ENCODE measurements around the gene MYO5A. TPM values are rescaled to one million over a fixed set of nuclear protein-coding genes. Genes with fewer than 3 reads are reported as not detected.

Gene MYO5A
- total RNA-seq, 1 donor from 2014 or later, result 34.8 TPM

DNA sequence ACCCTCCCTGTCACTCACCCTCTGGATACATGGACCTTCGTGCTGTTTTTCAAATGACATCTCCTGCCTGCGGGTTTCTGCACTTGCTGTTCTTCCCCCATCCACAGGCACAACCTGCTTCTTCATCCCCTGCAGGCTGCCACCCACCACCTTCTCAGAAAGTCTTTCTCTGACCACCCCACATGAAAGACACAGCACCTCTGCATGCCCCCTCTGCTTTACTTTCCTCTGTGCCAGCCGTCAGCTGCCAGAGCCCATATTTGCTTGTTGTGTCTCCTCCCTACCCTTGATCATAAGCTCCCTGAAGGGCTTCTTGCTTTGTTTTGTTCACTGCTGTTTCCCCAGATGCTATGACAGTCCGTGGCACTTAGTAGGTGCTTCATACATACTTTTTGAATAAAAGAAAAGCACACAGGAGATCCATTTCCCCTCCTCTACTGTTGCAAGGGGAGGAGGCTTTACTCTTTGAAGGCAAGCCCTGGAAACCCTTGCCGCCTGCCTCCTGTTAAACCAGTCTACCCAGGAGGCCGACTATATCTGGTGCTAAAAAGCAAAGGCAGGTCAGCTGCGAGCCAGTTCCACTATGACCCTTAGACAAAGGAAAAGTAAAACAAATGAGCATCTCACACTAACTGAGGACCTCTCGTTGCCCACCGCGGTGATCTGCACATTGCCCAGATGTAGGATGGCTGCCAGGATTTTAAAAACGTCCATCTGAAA lies 265.0 kb downstream of the MYO5A start:
- intact Hi-C loops (cut with micrococcal nuclease), result loop anchor here (2.0 kb wide), 1 partner anchor 305 kb away; the partner anchor contains the start of gene ARPP19

DNA sequence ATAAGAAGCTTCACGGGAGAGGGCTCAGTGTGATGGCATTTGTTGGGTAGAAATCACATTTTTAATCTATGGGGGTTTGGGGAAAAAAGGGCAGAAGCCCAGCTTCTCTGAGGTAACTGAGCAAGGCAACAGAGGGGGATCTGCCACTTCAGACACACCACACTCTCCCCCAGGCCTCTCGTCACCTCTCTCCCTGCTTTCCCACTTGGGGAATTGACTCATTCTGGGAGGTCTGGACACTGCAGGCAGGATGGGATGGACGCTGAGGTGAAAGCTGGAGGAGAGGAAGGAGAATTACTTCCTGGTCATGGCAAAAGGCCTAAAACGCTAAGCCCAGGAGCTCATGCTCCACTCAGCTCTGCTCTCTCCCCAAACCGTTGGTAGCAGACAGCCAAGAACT lies 266.3 kb downstream of the MYO5A start:
- intact Hi-C loops (cut with micrococcal nuclease), result loop anchor here (1.0 to 2.0 kb wide), 2 partner anchors 306 to 416 kb away; partner anchors contain the start of gene ARPP19

GRCh38 chr15:52261498-52262242 lies 267.0 kb downstream of the MYO5A start:
- intact Hi-C loops (cut with micrococcal nuclease), result loop anchor here (1.0 to 2.0 kb wide), 2 partner anchors 307 to 417 kb away; partner anchors contain the start of gene ARPP19

GRCh38 chr15:52261026-52261425 lies 267.7 kb downstream of the MYO5A start:
- intact Hi-C loops (cut with micrococcal nuclease), result no loop called here

GRCh38 chr15:52259503-52259902 lies 269.2 kb downstream of the MYO5A start:
- intact Hi-C loops (cut with micrococcal nuclease), result no loop called here

GRCh38 chr15:52258461-52258860 lies 270.2 kb downstream of the MYO5A start:
- intact Hi-C loops (cut with micrococcal nuclease), result no loop called here

- intact Hi-C loops (cut with micrococcal nuclease), result loop anchor here (2.0 kb wide), 3 partner anchors 33 to 301 kb away; no protein-coding TSS in a partner anchor
These were observed 271.0 kb downstream of the MYO5A start for GRCh38 chr15:52257734-52258062.

Other genes starting within 250 kb of the MYO5A start
- 1.0 and 1.2 TPM in 2 replicates for gene MYO5C, start 233.1 kb downstream of the MYO5A start, total RNA-seq
- gene ARPP19, start 40.1 kb upstream of the MYO5A start, total RNA-seq, result 181 and 197 TPM in 2 replicates
- gene ATOSA, start 150.5 kb upstream of the MYO5A start, total RNA-seq, result 42.8 and 44.3 TPM in 2 replicates

Measured in T-helper 1 cell treated with Interleukin-12 subunit alpha and Interleukin-12 subunit beta and Interleukin-4 antibody, amounts not matched to agents 30 ng/mL and 1 ng/mL, for 36 hours (primary cell).